Loucy (cell line): ENCODE results near the gene MCAT.

Experiments used
- H2AFZ ChIP-seq: fragments of 200-600 bp; sonication (generic); 2 replicates; pipeline ENCODE4 v1.6.0; 2016; ENCODE audit warnings: antibody characterized with exemption, mild to moderate bottlenecking, low read length, moderate library complexity
- H3F3A ChIP-seq: fragments of 200-600 bp; 2 replicates; pipeline ENCODE4 v1.6.0; 2016; ENCODE audit warnings: antibody characterized with exemption, low read depth, mild to moderate bottlenecking
- H3K27me3 ChIP-seq: fragments of 200-600 bp; sonication (generic); 2 replicates; pipeline ENCODE4 v1.6.1; 2014; ENCODE audit warnings: low read length, mild to moderate bottlenecking; ENCODE audit not compliant: insufficient read depth, poor library complexity, severe bottlenecking
- H3K36me3 ChIP-seq: fragments of 200-600 bp; sonication (generic); 2 replicates; pipeline ENCODE4 v1.6.1; 2016; ENCODE audit warnings: low read length; ENCODE audit not compliant: insufficient read depth
- H3K4me1 ChIP-seq: fragments of 200-600 bp; sonication (generic); 2 replicates; pipeline ENCODE4 v1.5.1; 2014; ENCODE audit warnings: low read length, mild to moderate bottlenecking; ENCODE audit not compliant: insufficient read depth, poor library complexity, severe bottlenecking
- H3K4me2 ChIP-seq: fragments of 200-600 bp; sonication (generic); 2 replicates; pipeline ENCODE4 v1.6.0; 2014; ENCODE audit warnings: antibody characterized with exemption, low read length, low read depth, mild to moderate bottlenecking; ENCODE audit not compliant: poor library complexity, severe bottlenecking
- H3K4me3 ChIP-seq: fragments of 200-600 bp; sonication (generic); 2 replicates; pipeline ENCODE4 v1.5.1; 2014; ENCODE audit warnings: low read length, mild to moderate bottlenecking, mixed read lengths; ENCODE audit not compliant: poor library complexity, severe bottlenecking
- H3K79me2 ChIP-seq: fragments of 200-600 bp; sonication (generic); 2 replicates; pipeline ENCODE4 v1.6.1; 2014; ENCODE audit warnings: low read length; ENCODE audit not compliant: insufficient read depth
- H3K9ac ChIP-seq: fragments of 200-600 bp; sonication (generic); 2 replicates; pipeline ENCODE4 v1.6.0; 2014; ENCODE audit warnings: mild to moderate bottlenecking, low read depth, low read length, moderate library complexity; ENCODE audit not compliant: poor library complexity, severe bottlenecking
- H3K9me2 ChIP-seq: fragments of 200-600 bp; sonication (generic); replicated peaks from 2 replicates; pipeline ENCODE4 v1.6.1; 2016; ENCODE audit warnings: low read depth, low read length, mixed read lengths
- H3K9me3 ChIP-seq: fragments of 200-600 bp; sonication (generic); 2 replicates; pipeline ENCODE4 v1.6.1; 2014; ENCODE audit warnings: mild to moderate bottlenecking, antibody characterized with exemption, low read length, low read depth; ENCODE audit not compliant: insufficient read depth
- H4K20me1 ChIP-seq: fragments of 200-600 bp; sonication (generic); 2 replicates; pipeline ENCODE4 v1.6.0; 2014; ENCODE audit warnings: antibody characterized with exemption, low read length, mild to moderate bottlenecking; ENCODE audit not compliant: insufficient read depth, poor library complexity, severe bottlenecking
- CTCF ChIP-seq: fragments of 200-600 bp; sonication (generic); conservative IDR thresholded peaks from 2 replicates; pipeline ENCODE4 v1.5.1; 2014; ENCODE audit warnings: mild to moderate bottlenecking, antibody characterized with exemption, low read length
- EZH2phosphoT487 ChIP-seq: fragments of 200-600 bp; IDR thresholded peaks from 2 replicates; pipeline ENCODE4 v1.6.1; 2018; ENCODE audit warnings: antibody characterized with exemption, mild to moderate bottlenecking, moderate library complexity, borderline replicate concordance

Gene MCAT

GRCh38 chr22:43163241-43163795 lies 20.1 kb upstream of the MCAT start:
- Histone ChIP-seq H3K9ac (no peak overlapping the region), H2AFZ (no peak overlapping the region), H3K4me2 (no peak overlapping the region), H3K9me3 (no peaks in the 10 kb centered on the region), H3F3A (no peaks in the 10 kb centered on the region), H3K79me2 (no peaks in the 10 kb centered on the region), H3K36me3 (peaks cover 8% of the 10 kb centered on the region; the same call in 1 of the 2 replicates), H3K9me2 (no peaks in the 10 kb centered on the region), H3K4me1 (no peaks in the 10 kb centered on the region), H3K4me3 (no peak overlapping the region), H3K27me3 (no peaks in the 10 kb centered on the region), H4K20me1 (no peaks in the 10 kb centered on the region)
- TF ChIP-seq EZH2phosphoT487, result no peak
- no peak for TF ChIP-seq CTCF

- no peak overlapping the region for H3K9ac ChIP-seq
These were observed 19.4 kb upstream of the MCAT start for GRCh38 chr22:43162412-43163150.

GRCh38 chr22:43160497-43161126 lies 17.4 kb upstream of the MCAT start:
- peaks cover 4% of the 10 kb centered on the region for H3K4me1 ChIP-seq

More at GRCh38 chr22:43162412-43163150, 19.4 kb upstream of the MCAT start:
- Histone ChIP-seq H3K9me2 (no peaks in the 10 kb centered on the region), H3K4me1 (no peaks in the 10 kb centered on the region), H4K20me1 (no peaks in the 10 kb centered on the region), H3K4me2 (no peak overlapping the region), H3K9me3 (no peaks in the 10 kb centered on the region), H3K79me2 (no peaks in the 10 kb centered on the region), H3K4me3 (no peak overlapping the region), H3K36me3 (peaks cover 3% of the 10 kb centered on the region; the same call in 1 of the 2 replicates), H2AFZ (no peak overlapping the region), H3K27me3 (no peaks in the 10 kb centered on the region), H3F3A (no peaks in the 10 kb centered on the region)
- TF ChIP-seq EZH2phosphoT487, result no peak
- TF ChIP-seq CTCF, result no peak

More at GRCh38 chr22:43160497-43161126, 17.4 kb upstream of the MCAT start:
- TF ChIP-seq CTCF (no peak), EZH2phosphoT487 (no peak)
- no peaks in the 10 kb centered on the region for H3K9me2 ChIP-seq
- peaks cover 3% of the 10 kb centered on the region; the same call in 1 of the 2 replicates for H3K36me3 ChIP-seq
- no peaks in the 10 kb centered on the region for H3K9me3 ChIP-seq
- H3K9ac ChIP-seq, result no peak overlapping the region
- no peaks in the 10 kb centered on the region for H3F3A ChIP-seq
- no peaks in the 10 kb centered on the region for H3K27me3 ChIP-seq
- no peak overlapping the region for H3K4me2 ChIP-seq
- H3K79me2 ChIP-seq, result peaks cover under 1% of the 10 kb centered on the region; the same call in 1 of the 2 replicates
- no peaks in the 10 kb centered on the region for H4K20me1 ChIP-seq
- H2AFZ ChIP-seq, result no peak overlapping the region
- no peak overlapping the region for H3K4me3 ChIP-seq
